HG02678 (cell line): ENCODE data around the gene PDE11A.

ENCODE experiments used
- ATAC-seq: cut with Tn5 transposase; IDR thresholded peaks from one replicate; pipeline ENCODE4 v1.9.1; 2021; ENCODE audit warnings: mild to moderate bottlenecking, moderate library complexity; ENCODE audit not compliant: unreplicated experiment

PDE11A gene

DNA sequence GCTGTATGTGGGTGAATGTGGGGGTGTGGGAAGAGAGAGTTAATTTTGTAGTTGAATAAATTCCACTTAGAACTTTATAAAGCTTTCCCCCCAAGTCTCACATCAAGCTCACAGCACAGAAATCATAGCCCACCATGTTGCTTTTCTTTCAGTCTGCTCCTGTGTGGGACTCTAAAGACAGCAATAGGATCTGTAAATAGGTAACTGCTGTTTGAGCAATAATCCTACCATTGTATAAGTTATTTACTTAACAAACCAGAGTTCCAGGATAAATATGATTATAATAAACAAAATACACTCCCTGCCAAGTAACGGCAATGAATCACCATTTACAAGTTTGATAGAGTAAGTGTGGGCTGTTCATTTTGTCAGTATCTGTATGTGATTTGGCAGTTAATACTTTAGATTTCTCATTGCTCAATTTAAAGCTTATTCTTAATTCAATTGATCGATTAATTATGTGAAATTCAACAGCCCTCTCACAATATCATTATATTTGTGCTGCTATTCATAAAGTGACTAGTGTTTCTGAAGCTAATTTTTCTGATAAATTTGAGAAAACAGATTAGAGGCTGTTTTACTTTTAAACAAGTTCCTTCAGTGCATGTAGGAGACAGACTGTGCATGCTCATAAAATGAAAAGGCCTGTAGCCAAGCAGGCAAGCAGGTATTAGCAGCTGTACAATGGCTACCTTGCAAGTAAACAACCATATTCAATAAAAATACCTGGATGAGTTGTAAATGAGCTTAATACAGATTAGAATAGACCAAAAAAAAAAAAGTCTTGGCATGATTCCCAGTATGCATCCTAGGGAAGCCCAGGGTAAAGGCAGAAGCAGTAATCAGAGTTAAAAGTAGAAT lies 142.7 kb downstream of the PDE11A start:
- ATAC-seq: no peak

DNA sequence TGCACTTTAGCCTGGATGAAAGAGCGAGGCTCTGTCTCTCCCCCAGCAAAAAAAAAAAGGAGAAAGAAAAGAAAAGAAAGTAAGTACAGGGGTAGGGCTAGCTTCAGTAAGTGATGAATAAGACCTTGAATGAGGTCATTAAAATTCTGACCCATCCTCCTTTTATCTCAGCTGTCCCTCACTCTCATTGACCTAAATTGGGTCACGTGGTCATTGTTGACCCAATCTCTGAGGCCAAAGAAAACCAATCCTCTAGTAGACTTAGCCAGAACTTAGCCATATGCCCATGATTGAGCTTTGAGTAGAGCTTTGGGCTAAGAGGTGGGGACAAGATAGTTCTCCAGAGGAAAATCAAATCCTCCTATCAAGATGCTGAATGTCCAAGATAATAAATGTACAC lies 149.3 kb downstream of the PDE11A start:
- ATAC-seq: no peak

DNA sequence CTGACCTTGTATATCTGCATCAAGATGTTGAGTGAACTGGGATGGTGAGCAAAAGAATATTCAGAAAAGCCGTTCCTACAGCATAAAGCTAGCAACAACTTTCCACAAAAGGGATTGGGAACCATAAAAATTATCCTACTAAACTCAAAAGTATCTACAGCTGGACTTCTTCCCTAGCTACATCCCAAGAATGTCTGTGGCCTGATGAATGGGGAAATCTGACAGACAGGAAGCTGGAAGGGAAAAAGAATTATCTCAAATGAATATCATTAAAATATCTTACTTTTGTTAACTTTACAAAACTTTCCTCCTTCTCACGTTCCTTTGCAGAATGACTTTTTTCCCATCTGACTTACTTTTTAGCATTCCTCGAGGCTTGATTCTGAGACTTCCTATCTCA lies 150.9 kb downstream of the PDE11A start:
- ATAC-seq: no peak

DNA sequence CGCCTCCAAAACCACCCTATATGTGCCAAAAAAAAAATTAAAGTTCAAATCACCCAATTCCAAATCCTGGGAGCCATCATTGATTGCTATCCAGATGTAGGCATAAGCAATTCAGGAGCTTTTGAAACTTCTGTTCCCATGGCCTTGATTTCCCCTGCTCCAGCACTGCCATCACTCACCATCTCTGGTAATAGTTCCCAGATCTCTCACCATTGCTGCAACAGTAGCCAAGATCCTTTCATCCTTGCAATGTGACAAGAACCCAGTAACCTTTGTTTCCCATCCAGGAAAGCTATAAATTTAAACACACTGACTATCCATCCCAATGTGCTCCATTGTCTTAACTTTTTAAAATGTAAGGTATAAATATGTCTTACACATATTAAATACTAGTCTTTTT lies 155.4 kb downstream of the PDE11A start:
- ATAC-seq: no peak

DNA sequence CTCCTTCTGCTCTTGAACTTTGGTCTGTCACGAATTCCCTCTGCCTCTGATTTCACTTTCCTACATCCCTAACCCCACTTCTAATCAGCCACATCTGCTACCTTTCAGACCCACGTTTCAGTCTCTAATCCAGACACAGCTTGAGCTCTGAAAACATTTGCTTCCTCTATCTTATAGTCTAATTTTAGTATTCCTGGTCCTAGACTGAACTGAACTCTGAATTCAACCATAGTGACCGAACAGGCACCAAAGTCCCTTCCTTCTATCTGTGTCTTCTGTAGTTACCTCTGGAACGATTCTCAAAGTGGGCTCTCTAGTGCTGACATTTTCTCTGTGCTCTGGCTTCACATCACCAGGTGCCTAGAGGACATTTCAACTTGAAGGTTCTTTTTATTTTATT lies 156.2 kb downstream of the PDE11A start:
- ATAC-seq: no peak

DNA sequence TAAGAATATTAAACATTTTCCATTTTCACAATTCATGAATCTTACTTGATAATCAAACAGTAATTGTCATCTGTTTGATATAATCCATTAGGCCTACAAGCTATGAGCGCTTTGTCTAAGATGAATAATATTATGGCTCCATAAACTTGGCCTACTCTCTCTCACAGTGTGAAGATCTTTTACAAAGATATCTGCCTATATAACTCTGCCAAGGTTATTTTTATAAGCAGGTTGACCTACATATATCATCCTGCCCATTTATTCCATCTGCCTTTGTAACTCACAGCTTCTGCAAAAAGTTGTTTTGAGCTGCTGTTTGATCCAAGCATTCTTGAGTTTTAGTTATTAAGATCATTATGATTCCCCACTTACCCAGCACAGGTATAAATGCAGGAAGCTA lies 158.3 kb downstream of the PDE11A start:
- ATAC-seq: no peak

DNA sequence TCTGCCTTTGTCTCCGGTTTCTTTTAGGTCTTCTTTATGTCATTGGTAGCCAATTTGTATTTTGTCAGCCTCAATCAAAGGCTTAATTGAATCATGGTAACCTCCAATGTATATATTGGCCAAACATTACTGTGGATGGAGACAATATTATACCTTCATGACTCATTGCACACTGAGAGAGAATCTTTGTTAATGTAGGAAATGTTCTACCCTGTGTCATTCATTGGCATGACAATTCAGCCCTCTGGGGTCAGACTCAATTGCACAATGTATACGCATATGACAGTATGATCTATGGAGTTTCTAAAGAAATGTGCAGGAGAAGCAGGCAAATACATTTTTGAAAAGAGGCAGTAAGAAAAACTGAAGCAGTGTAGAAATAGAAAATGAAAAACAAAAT lies 162.6 kb downstream of the PDE11A start:
- ATAC-seq: no peak

DNA sequence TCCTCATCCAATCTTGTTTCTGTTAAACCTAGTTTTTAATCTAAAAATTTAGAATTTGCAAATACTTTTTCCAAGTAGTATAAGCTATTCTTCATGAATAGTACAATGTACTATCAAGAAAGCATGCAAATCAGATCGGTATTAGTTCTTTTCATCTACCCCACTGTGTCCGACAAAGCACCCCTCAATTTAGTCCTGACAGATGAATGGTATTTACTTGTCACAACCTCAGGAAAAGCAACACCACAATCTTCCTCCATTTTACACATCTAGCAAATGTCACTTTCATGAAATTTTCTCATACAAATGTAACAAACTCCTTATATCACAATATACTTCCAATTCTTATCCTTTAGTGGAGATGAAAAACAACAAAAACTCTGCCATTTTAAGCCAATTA lies 163.8 kb downstream of the PDE11A start:
- ATAC-seq: no peak

DNA sequence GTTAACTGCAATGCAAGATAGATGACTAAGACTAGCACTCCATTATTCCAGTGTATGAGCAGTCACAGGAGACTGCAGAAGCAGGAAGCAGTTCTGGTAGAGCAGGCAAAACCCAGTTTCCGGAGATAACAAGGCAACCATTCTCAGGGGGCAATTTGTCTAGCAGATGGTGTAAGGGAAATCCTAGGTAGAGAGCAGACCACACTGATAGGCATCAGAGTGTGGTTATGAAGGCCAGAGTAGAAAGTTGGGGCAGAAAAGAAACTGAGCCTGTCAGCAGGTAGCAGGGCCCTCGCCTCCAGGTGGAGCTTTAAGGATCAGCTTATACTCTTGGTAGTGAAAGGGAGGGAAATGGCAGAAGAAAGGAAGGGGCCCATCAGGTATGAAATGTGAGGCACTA lies 164.4 kb downstream of the PDE11A start:
- peak; percentile 41 for ATAC-seq

DNA sequence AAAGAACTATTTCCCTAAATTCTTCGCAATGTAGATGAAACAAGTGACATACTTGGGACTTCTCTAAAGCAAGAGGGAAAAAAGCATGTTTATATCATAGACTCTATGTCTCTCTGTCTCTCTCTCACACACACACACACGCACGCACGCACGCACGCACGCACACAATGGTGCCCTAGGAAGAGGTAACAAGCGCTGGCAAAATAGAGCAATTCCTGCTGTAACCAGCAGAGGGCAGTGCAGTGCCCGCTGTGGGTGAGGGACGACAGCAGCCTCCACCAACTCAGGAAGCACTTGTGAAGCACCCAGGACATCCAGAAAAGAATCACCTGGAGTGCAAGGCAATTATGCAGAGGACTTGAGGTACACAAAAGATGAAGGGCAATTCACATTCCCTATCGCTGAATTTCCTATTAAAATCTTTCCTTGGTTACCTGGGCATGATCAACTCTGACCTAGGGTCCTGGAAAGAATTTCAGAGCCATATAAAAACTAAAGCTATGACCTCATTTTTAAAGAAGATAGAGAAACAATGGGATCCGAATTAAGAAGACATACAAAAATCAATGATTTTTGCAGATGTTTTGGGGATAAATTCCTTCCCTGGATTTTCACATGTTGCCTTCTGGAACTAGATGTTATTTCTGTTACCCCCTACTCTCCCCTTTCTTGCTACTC lies 166.4 kb downstream of the PDE11A start:
- peak; percentile 92 for ATAC-seq

DNA sequence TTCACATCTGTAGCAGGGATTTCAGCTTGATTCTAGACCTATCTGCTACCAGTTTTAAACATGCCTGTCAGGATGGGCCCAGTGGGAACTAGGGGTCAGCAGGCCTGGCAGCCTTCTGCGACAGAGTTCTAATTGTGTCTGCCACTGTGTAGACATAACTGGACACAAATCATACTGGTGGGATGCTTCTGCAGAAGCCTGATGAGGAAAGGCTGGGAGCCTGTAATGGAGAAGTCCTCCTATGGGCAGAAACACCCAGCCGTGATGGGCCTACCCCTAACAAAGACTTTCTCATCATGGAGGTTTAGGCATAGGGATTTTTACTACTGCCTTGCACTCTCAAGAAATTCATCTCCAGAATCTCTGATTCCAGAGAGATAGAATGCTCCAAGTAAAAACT lies 166.9 kb downstream of the PDE11A start:
- no peak for ATAC-seq

DNA sequence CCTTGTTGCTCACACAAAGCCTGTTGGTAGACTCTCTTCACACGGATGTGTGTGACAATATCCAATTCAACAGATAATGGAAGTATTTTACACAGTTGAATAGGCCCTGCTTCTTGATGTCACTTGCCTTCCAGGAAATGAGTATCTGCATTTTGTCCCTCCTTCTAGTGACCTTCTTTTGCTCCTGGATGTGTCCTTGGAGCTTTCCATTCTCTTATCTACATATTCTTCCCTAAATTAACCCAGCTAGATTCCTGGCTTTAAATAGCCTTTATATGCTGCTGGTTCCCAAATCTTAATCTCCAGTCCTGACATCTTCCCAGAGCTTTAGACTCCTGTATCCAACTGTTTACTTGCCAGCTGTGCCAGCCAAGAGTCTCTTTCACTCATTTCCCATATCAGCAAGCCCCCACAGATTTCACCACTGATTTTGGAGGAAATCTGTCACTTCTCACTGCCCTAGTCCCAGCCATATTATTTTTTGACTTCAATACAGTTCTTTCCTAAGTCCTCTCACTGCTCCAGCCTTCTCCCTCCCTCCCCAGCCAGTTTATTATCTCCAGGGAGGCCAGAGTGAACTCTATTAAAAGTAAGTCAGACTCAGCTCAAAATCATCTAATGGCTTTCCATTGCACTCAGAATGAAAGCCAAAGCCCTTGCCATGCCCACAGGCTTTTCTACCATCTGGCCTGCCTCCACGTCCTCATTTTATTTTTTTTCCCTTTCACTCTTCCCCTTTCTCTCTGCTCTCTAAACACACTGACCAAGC lies 170.0 kb downstream of the PDE11A start:
- ATAC-seq: no peak

DNA sequence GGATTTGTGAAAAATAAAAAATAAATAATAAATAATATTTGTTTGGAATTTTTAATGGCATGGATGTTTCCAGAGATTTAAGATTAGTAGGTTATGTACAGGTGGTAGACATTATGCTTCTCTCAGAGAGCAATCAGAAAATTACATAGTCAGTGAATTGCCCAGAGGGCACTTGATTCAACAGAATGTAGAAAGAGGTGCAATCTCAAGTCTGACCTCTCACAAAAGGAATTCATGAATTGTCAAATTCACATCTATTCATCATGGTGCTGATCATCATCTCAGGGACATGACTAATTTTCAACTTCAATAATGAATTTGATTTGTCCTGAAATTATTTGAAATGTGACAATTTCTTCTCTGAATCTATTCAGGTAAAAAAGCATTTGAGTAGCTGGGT lies 172.5 kb downstream of the PDE11A start:
- ATAC-seq: no peak

DNA sequence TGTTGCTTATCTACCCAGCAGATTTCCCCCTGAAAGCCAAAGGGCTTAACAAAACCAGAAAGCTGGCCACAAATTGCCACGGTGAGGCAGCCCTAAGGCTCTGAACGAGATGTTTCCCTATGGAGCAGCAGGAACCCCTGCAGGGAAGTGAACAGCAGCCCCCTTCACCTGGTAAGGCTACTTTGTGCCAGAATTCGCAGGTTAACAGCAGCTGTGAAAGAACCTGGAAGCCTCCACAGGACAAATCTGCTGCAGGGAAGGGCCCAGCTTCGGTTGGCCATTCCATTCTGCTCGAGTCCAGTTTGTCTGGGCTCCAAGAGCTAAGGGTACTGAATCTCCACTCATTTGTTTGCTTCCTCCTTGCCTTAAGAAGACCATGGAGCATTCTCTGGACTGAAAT lies 175.3 kb downstream of the PDE11A start:
- ATAC-seq: no peak

DNA sequence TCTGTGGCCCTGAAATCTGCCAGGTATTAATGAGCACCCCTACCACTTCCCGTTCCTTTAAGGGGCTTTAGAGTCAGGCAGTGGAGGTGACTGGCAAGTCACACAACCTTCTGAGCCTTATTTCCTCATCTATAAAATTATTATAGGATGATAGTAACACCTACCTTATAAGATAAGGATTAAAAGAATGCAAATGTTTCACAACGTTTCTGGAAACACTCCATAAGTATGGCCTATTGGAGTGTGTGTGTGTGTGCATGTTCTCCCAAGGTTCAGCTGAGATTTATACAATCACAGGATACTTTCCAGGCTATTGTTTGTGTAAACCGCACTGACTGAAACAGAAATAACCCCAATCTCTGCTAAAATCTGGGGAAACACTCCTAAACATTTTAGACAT lies 176.0 kb downstream of the PDE11A start:
- no peak for ATAC-seq

DNA sequence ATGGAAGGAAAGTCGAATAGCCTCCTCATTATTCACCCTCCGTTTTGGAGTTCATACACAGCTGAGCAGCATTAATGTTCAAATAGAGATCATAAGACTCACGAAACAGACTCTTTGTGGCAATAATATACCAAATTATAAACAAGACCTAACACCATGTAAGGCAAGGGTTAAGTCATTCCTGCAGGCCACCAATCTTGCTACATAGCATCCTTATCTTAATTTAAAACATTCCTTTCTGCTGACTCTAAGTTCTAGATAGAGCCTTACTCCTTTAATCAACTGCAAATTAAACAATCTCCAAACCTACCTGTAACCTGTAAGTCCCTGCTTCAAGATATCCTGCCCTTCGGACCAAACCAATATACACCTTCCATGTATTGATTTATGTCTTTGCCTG lies 178.0 kb downstream of the PDE11A start:
- no peak for ATAC-seq

DNA sequence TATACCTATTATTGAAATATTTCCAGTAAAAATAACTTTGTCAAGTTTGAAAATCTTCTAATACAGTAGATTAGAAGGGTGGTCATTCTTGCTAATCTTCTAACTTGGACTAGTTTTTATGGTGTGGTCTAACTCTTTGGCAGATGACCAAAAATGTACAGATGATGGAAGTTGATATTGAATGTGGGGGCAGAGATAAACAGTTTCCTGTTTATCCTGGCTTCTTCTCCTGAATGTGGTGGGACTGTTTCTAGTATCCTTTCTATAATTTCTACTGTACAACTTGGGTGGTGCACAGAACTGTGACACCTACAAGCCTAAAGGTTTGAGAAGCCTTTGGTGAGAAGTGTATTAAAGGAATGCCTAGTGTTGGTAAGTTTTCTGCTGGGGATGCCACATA lies 178.7 kb downstream of the PDE11A start:
- no peak for ATAC-seq

DNA sequence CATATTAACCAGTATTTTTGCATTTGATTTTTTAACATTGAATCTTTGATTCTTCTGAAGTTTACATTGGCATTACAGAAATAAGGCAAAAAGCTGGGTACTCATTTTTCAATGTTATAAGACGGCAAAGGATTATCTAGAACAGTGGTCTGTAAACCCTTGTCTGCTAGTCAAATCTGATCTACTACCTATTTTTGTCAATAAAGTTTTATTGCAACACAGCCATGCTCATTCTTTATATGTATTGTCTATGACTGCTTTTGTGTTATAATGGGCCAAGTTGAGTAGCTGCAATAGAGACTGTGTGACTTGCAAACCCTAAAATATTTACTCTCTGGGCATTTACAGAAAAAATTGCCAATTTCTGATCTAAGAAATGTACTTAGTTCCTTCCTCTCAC lies 181.0 kb downstream of the PDE11A start:
- no peak for ATAC-seq

DNA sequence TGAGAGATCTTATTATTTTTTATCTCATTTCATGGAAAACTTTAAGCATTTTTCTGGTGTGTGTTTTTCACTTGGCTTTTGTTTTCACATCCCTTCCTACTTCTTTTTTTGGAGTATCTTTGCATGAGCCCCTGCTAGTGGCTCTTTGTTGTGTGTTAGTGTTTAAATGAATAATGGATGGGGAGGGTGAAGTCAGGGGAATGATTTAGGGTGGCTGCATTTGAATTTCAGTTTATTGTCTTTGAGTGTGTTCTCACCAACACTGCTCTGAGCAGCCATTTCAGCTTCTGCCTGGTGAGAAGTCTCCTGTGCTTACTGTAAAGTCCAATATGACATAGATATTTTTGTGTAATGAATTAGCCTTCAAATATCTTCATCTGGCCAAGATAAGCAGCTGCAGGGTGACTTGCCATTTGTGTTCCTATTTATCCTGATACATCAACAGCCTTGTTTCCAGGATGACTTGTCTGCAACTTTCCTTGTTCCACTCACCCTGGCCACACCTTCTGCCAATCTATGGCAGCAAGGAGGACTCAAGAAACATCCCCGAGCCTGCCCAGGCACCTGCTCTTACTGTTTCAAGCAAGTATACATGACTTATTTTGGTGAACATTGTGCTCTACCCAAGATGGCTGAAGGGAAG lies 182.6 kb downstream of the PDE11A start:
- ATAC-seq: no peak

DNA sequence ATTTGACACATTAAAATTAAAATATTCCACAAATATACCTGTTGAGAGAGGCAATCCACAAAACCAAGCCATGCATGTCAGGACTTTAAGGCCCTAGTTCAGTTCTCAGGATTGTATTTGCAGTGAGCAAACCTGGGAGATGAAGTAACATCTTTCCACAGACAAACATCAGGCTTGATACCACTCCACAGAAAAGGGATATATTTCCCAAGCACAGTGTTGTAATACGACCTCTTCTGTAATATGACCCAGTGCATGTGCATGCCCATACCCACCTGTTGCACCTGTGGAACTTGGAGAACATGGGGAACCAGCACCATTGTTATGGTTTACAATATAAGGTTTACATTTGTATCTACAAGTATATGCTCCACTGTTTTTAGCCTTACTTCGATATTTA lies 184.0 kb downstream of the PDE11A start:
- no peak for ATAC-seq

DNA sequence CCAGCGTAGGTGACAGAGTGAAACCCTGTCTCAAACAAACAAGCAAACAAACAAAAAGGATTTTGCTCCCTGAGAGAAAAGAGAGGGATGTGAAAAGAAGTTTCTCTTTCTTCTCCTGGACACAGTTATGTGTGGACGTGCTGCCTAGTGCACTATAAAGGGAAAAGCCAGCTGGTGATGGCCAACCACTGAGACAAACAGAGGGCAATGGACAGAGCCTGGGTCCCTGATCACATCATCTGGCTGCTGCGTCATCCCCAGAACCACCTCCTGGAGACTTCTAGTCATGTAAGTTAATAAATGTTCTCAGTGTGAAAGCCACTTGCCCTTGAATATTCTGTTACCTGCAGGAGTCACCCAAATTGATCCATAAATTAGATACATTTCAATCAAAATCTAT lies 184.9 kb downstream of the PDE11A start:
- ATAC-seq: no peak
